AG09309 (cell line): ENCODE data around the gene CNTN2.

Source experiments
- DNase-seq: peaks from one replicate; pipeline ENCODE4 v3.0.0-alpha.2; 2010; ENCODE audit warnings: low read depth
- H3K4me3 ChIP-seq: 2 replicates; pipeline ENCODE4 v1.5.1; 2011; ENCODE audit warnings: mild to moderate bottlenecking, low read depth, low read length, moderate library complexity; ENCODE audit not compliant: control insufficient read depth
- TF ChIP-seq, protein P1 (sequence below): IDR thresholded peaks from 2 replicates; pipeline ENCODE4 v1.5.1; 2011; ENCODE audit warnings: mild to moderate bottlenecking, low read depth, low read length, inconsistent platforms; ENCODE audit not compliant: insufficient read depth, control insufficient read depth; ENCODE audit errors: missing control alignments

Gene CNTN2

GRCh38 chr1:205074084-205074483 lies 31.1 kb downstream of the CNTN2 start:
- no peak for DNase-seq
- TF ChIP-seq, protein P1, sequence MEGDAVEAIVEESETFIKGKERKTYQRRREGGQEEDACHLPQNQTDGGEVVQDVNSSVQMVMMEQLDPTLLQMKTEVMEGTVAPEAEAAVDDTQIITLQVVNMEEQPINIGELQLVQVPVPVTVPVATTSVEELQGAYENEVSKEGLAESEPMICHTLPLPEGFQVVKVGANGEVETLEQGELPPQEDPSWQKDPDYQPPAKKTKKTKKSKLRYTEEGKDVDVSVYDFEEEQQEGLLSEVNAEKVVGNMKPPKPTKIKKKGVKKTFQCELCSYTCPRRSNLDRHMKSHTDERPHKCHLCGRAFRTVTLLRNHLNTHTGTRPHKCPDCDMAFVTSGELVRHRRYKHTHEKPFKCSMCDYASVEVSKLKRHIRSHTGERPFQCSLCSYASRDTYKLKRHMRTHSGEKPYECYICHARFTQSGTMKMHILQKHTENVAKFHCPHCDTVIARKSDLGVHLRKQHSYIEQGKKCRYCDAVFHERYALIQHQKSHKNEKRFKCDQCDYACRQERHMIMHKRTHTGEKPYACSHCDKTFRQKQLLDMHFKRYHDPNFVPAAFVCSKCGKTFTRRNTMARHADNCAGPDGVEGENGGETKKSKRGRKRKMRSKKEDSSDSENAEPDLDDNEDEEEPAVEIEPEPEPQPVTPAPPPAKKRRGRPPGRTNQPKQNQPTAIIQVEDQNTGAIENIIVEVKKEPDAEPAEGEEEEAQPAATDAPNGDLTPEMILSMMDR: no peak
- H3K4me3 ChIP-seq: no peak overlapping the region

GRCh38 chr1:205074513-205074912 lies 31.5 kb downstream of the CNTN2 start:
- no peak overlapping the region for H3K4me3 ChIP-seq
- DNase-seq: no peak
- TF ChIP-seq, protein P1: no peak

GRCh38 chr1:205075642-205076155 lies 32.7 kb downstream of the CNTN2 start:
- TF ChIP-seq, protein P1: no peak
- no peak overlapping the region for H3K4me3 ChIP-seq
- no peak for DNase-seq

DNA sequence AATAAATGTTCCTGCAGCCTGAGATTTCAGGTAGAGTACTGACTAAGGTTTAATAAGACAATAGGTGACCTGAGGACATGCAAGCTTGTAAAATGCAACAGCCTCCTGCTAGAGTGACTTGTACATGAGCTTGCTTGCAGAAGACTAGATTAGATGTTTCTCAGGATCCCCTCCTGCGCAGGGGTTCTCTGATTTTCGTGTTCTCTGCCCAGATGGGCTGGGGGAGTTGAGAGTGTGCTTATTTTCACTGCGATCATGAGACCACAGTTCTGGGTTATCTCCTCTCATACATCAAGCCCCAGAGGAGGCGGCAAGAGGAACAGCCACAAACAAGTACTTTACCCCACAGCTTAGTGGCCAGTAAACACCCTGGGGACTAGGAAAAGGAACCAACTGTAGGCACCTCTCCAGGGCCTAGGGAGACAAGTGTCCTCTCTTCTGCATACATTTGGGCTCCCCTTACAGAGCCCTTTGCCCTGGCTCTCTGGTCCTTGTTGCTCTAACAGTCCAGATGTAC lies 33.3 kb downstream of the CNTN2 start:
- no peak for DNase-seq
- no peak overlapping the region for H3K4me3 ChIP-seq
- TF ChIP-seq, protein P1: no peak

DNA sequence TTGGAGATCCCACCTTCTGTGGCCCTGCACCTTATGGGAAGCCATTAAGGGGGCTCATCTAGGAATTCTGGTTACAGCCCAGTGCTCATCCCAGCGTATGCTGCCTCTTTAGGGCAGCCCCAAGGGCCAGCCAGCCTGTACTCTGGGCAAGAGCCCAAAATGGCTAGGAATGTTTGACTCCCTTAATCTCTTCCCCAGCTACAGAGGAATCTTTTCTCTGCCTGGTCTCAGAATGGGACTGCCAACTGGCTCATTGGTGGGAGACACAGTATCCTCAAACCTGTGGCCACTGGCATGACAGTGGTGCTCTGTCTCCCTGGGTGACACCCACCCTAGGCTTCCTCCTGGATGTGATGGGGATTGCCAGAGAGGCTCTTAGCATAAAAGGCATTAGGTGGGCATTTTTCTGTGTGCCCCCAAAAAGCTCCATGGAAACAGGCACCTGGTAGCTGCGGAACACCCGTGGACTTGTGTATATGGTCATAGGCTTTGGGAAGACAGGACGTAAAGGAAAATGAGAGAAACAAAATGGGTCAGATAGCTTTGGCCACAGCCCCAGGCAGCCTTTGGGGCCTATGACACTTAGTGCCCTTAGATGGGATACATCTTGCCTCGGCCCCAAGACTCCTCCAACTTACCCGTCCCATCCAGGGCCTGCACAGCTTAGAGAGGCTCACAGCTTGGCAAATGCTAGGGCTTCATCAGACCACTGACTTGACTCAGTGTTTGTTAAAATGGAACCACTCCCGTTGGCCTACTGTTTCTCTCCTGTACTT lies 34.3 kb downstream of the CNTN2 start:
- no peak for DNase-seq
- no peak overlapping the region for H3K4me3 ChIP-seq
- TF ChIP-seq, protein P1: no peak

DNA sequence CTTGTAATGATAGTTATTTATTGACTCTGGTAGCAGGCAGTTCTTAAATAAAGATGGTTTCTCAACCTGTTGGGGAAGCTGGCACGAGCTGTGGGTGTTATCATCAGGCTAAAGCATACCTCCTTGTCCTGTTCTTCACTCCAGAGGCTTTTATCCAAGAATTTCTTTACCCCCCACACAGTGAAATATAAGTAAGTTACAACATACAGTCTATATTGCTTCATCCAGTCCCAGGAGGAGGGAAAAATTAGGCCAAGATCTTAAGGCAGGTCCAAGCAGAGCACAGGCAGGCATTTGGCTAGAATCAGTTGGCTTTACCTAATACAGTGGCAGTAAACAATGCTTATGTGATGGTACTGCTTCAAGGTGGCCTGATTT lies 34.9 kb downstream of the CNTN2 start:
- TF ChIP-seq, protein P1: no peak
- no peak for DNase-seq
- H3K4me3 ChIP-seq: no peak overlapping the region
